ENCODE data around the gene H2BK1. TPM values are rescaled to one million over a fixed set of nuclear protein-coding genes. Genes with fewer than 3 reads are reported as not detected.

The H2BK1 gene
- total and polyA plus RNA-seq, 2 donors (not counting 1 experiment from before 2014, with no cell fraction given): not detected

GRCh38 chr7:151238924-151239836 lies 28.9 kb upstream of the H2BK1 start:
- H3K27me3 ChIP-seq (ENCODE audit: control insufficient read depth, insufficient read depth, low read length): no peaks in the 10 kb centered on the region
- no peak overlapping the region for H3K27ac ChIP-seq (ENCODE audit: insufficient read depth, low read length)
- DNase-seq (ENCODE audit: low read depth in 2 of 2): no peak
- TF ChIP-seq EZH2 (IDR thresholded peaks at IDR 0.05; ENCODE audit: low read length, missing control alignments) (no peak), CTCF (conservative IDR thresholded peaks at IDR 0.05 in 1 of 2, IDR thresholded peaks at IDR 0.05 in 1 of 2; ENCODE audit: low read depth in 1 of 2, low read length in 2 of 2) (no peak)
- no peak overlapping the region for H3K4me2 ChIP-seq (ENCODE audit: extremely low read depth, insufficient read depth, low read length)
- no peaks in the 10 kb centered on the region for H3K4me1 ChIP-seq (ENCODE audit: control insufficient read depth, extremely low read depth, insufficient read depth, low read length)
- peaks cover 43% of the 10 kb centered on the region for H3K79me2 ChIP-seq (ENCODE audit: control insufficient read depth, insufficient read depth, low read length)
- H3K4me3 ChIP-seq (replicated peaks in 1 of 4; ENCODE audit: control extremely low read depth in 1 of 4, insufficient read depth in 1 of 4, low read depth in 3 of 4, low read length in 4 of 4): no peak overlapping the region
- H3K9me3 ChIP-seq (ENCODE audit: control insufficient read depth, insufficient read depth, low read depth, low read length): no peaks in the 10 kb centered on the region
- no peaks in the 10 kb centered on the region for H4K20me1 ChIP-seq (ENCODE audit: control insufficient read depth, extremely low read depth, insufficient read depth, low read length)
- H3K9ac ChIP-seq (ENCODE audit: insufficient read depth, low read length): peak overlapping the region; percentile 2
- H3K36me3 ChIP-seq (ENCODE audit: control insufficient read depth, insufficient read depth, low read length): peaks cover 34% of the 10 kb centered on the region
- no peak overlapping the region for H2AFZ ChIP-seq (ENCODE audit: low read length)

GRCh38 chr7:151238190-151238810 lies 28.0 kb upstream of the H2BK1 start:
- Histone ChIP-seq H3K9me3 (ENCODE audit: control insufficient read depth, insufficient read depth, low read depth, low read length) (no peaks in the 10 kb centered on the region), H3K27ac (ENCODE audit: insufficient read depth, low read length) (no peak overlapping the region), H4K20me1 (ENCODE audit: control insufficient read depth, extremely low read depth, insufficient read depth, low read length) (no peaks in the 10 kb centered on the region), H3K9ac (ENCODE audit: insufficient read depth, low read length) (no peak overlapping the region), H3K79me2 (ENCODE audit: control insufficient read depth, insufficient read depth, low read length) (peaks cover 52% of the 10 kb centered on the region), H3K36me3 (ENCODE audit: control insufficient read depth, insufficient read depth, low read length) (peaks cover 36% of the 10 kb centered on the region), H3K27me3 (ENCODE audit: control insufficient read depth, insufficient read depth, low read length) (no peaks in the 10 kb centered on the region), H3K4me2 (ENCODE audit: extremely low read depth, insufficient read depth, low read length) (no peak overlapping the region), H2AFZ (ENCODE audit: low read length) (no peak overlapping the region), H3K4me3 (replicated peaks in 1 of 4; ENCODE audit: control extremely low read depth in 1 of 4, insufficient read depth in 1 of 4, low read depth in 3 of 4, low read length in 4 of 4) (no peak overlapping the region), H3K4me1 (ENCODE audit: control insufficient read depth, extremely low read depth, insufficient read depth, low read length) (peaks cover 2% of the 10 kb centered on the region)
- no peak for DNase-seq (ENCODE audit: low read depth in 2 of 2)
- no peak for TF ChIP-seq EZH2 (IDR thresholded peaks at IDR 0.05; ENCODE audit: low read length, missing control alignments)
- TF ChIP-seq CTCF (conservative IDR thresholded peaks at IDR 0.05 in 1 of 2, IDR thresholded peaks at IDR 0.05 in 1 of 2; ENCODE audit: low read depth in 1 of 2, low read length in 2 of 2): no peak

Data from fibroblast of lung (primary cell).